Rectal smooth muscle tissue (tissue), 1 donor: ENCODE data around the gene OLFM1.

Source experiments
- H3K27ac ChIP-seq: one replicate; pipeline ENCODE4 v1.7.0; 2013; ENCODE audit warnings: low read depth, low read length, inconsistent platforms
- H3K27me3 ChIP-seq: one replicate; pipeline ENCODE4 v1.7.0; 2013; ENCODE audit warnings: low read length; ENCODE audit not compliant: control insufficient read depth, insufficient read depth
- H3K36me3 ChIP-seq: one replicate; pipeline ENCODE4 v1.7.0; 2013; ENCODE audit warnings: low read length; ENCODE audit not compliant: control insufficient read depth, insufficient read depth
- H3K4me1 ChIP-seq: one replicate; pipeline ENCODE4 v1.7.0; 2013; ENCODE audit warnings: low read length; ENCODE audit not compliant: control insufficient read depth, insufficient read depth
- H3K4me3 ChIP-seq: one replicate; pipeline ENCODE4 v1.7.0; 2013; ENCODE audit warnings: low read length
- H3K9ac ChIP-seq: one replicate; pipeline ENCODE4 v1.7.0; 2013; ENCODE audit warnings: low read length

OLFM1 gene

DNA sequence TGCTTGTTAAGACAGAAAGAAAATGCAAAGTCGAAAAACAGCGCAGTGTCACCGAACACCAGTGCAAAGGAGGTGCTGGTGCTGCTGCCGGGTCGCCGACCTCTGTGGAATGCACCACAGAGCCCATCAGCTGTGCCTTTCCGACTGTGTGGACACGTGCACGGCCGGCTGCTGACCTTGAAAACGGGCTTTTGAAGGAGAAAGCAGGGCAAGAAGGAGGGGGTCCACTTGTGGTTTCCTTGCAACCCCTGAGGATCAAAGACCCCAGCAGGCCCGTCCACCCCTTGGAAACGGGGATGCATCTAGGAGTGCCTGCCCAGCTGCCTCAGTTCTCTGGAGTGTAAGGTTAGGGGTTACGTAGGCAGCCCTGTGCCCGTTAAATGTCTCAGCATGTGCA, 6.2 kb upstream of the OLFM1 start:
- Histone ChIP-seq H3K4me3 (no peak overlapping the region), H3K27me3 (peaks cover 4% of the 10 kb centered on the region), H3K36me3 (no peaks in the 10 kb centered on the region), H3K4me1 (no peaks in the 10 kb centered on the region), H3K27ac (no peak overlapping the region), H3K9ac (no peak overlapping the region)

DNA sequence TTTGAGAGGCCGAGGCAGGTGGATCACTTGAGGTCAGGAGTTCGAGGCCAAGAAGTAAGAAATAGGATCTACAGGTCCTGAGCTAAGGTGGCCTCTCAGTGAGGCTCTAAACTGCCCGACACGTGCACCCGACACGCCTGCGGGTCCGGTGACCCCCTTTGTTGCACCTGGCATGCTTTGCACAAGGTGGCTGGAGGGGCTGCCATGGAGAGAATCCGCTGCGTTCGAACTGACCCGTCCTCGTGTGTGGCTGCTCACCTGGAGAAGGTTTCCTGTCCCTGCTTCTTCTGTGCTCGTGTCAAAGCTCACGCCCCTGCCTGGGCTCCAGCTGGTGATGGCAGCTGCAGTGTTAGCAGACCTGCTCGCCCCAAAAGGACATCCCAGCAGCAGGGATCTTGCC, 5.7 kb upstream of the OLFM1 start:
- H3K4me1 ChIP-seq, result no peaks in the 10 kb centered on the region
- no peak overlapping the region for H3K9ac ChIP-seq
- no peak overlapping the region for H3K27ac ChIP-seq
- no peaks in the 10 kb centered on the region for H3K36me3 ChIP-seq
- H3K27me3 ChIP-seq, result peaks cover 4% of the 10 kb centered on the region
- no peak overlapping the region for H3K4me3 ChIP-seq

DNA sequence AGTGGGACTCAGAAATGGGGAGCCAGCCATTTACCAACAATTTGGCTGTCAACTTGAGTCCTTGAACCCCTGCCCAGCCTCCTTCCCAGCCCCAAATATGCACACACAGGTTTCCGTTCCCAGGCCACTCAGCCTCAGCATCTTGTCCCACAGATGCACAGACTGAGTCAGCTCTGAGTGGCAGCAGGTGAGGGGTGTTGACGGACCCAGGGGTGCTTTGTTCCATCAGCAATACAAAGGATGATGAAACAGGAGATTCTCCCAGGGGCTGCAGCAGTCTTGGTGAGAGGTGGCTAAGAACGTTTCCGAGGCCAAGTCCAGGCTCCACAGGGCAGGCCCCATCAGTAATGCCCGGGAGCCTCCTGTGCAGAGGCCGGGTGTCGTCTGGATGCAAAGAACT, 4.9 kb upstream of the OLFM1 start:
- Histone ChIP-seq H3K27ac (no peak overlapping the region), H3K9ac (no peak overlapping the region), H3K36me3 (no peaks in the 10 kb centered on the region), H3K4me3 (no peak overlapping the region), H3K4me1 (peaks cover 3% of the 10 kb centered on the region), H3K27me3 (peaks cover 4% of the 10 kb centered on the region)

DNA sequence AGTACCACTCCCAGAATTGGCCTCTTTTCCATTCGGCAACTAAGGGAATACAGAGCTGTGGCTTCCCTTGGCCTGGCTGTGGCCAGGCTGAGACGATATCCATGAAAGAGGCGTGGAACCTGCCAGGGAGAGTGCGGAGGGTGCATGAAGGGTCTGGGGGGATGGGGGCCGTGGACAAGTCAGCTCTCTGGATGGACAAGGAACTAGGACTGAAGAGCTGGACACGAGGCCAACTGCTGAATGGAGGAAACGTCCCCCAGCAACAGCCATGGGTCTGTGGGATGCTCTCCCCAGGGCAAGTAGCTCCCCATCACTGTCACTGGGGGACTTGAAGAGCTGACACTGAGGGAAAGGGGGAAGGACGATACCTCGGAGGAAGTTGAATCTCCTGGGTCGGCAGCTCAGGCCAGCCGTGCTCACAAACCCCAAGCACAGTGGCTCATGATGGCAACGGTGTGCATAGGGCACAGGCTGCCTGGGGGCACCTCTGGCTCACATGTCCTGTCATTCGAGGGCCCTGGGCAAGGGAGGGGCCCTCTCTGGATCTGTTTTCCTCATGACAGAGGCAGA, 4.1 kb upstream of the OLFM1 start:
- Histone ChIP-seq H3K27ac (no peak overlapping the region), H3K9ac (no peak overlapping the region)

DNA sequence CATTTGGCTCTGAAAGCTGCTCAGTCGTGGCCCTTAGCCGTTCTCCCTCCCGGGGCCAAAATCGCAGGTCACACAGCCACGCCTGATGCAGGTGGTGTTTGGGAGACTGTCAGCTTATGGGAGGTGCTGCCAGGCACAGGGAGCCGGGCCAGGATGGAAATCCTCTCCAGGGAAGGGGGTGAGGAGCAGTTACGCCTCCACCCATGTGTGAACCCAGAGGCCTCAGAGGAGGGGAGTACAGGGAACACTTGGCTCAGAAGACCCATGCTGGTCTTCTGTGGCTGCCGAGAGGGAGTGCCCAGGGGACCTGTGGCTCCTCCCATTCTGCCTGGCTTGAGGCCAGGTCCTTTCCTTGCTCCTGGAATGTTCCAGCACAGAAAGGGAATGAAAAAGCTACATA, 3.6 kb upstream of the OLFM1 start:
- Histone ChIP-seq H3K4me3 (no peak overlapping the region), H3K9ac (no peak overlapping the region), H3K4me1 (peaks cover 3% of the 10 kb centered on the region), H3K27ac (no peak overlapping the region), H3K27me3 (peaks cover 6% of the 10 kb centered on the region), H3K36me3 (no peaks in the 10 kb centered on the region)

More for the DNA sequence above, 4.1 kb upstream of the OLFM1 start:
- Histone ChIP-seq H3K36me3 (no peaks in the 10 kb centered on the region), H3K4me1 (peaks cover 3% of the 10 kb centered on the region), H3K4me3 (no peak overlapping the region), H3K27me3 (peaks cover under 1% of the 10 kb centered on the region)

DNA sequence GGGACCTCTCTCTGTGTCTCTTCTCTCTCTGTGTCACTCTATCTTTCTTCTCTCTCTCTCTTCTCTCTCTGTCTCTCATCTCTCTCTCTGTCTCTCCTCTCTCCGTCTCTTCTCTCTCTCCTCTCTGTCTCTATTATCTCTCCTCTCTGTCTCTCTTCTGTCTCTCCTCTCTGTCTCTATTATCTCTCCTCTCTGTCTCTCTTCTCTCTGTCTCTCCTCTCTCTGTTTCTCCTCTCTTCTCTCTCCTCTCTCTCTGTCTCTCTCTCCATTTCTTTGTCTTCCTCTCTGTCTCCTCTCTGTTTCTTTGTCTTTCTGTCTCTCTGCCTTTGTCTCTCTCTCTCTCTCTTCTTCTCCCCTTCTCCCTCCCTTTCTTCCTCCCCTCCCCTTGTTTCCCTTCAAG, 3.2 kb upstream of the OLFM1 start:
- H3K9ac ChIP-seq, result no peak overlapping the region
- no peaks in the 10 kb centered on the region for H3K36me3 ChIP-seq
- peaks cover 9% of the 10 kb centered on the region for H3K27me3 ChIP-seq
- H3K27ac ChIP-seq, result no peak overlapping the region
- H3K4me3 ChIP-seq, result no peak overlapping the region
- H3K4me1 ChIP-seq, result peaks cover 3% of the 10 kb centered on the region

DNA sequence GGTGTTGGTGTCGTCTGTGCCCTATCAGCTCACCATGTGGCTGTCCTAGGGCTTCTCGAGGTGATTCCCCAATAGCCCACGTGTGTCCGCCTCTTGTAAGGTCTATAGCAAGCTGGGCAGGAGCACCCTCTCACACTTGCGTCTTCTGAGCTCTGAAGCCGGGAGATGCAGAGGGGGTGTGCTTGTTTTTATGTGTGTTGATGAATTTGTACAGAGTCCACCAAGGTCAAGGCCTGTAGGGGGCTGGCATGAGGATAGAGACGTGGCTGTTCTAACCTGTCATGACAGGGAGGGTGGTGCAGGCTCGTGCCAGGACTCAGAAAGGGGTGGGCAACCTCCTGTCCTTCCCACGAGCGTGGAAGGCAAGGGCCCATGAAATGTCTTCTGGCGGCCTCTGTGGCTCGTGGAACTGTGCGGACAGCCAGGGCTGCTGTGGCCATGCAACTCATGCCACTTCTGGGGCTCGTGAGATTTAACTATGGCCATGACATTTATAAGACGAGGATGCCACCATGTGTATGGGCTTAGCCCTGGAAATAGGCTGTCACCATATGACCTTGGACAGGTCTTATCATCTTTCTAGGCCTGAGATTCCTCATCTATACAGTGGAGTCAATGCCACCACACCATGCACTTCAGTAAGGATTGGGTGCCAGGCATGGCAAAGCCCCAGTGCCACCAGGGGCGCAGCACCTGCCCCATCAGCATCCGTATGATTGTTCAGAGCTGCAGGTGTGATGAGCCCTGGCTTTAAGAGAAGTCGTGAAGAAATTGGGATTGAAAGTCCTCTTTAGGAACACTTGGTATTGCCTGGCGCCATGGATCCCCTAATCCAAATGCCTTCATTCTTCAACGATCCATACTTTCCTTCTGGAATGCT, 2.3 kb upstream of the OLFM1 start:
- Histone ChIP-seq H3K9ac (no peak overlapping the region), H3K36me3 (no peaks in the 10 kb centered on the region), H3K27ac (no peak overlapping the region), H3K4me1 (peaks cover 3% of the 10 kb centered on the region), H3K4me3 (no peak overlapping the region), H3K27me3 (peaks cover 14% of the 10 kb centered on the region)

DNA sequence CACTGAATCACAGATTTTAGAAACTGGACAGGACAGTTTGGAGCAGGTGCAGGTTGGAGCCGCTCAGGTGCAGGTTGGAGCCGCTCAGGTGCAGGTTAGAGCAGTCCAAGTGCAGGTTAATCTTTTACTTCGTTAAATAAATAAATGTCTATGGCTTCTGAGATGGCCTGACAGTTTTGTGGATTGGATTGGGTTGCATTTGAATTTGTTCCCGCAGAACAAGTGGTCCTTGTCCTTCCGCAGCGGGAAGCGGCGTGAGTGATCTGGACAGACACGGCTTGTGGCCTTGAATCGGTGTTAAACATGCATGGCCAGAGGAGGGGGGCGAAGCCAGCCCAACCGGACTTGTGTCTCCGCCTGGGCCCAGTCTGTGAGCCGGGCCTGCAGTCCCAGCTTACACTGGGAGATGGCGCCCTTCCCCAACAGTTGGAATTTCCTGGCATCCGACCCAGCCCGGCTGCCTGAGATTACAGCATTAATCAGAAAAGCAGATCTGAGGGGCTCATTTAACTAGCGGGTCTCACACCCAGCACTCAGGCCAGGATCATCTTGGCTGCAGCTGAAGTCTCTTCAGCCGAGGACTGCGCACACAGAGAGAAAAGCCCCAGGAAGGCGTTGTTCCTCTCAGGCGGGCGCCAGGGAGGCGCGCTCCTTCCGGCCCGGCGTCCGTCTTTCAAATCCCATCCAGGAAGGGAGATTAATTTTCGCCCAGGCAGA, 1.5 kb upstream of the OLFM1 start:
- peaks cover 18% of the 10 kb centered on the region for H3K27me3 ChIP-seq
- H3K27ac ChIP-seq, result no peak overlapping the region
- H3K4me1 ChIP-seq, result peaks cover 3% of the 10 kb centered on the region
- no peaks in the 10 kb centered on the region for H3K36me3 ChIP-seq
- H3K9ac ChIP-seq, result no peak overlapping the region
- peak overlapping the region; percentile 44 for H3K4me3 ChIP-seq

DNA sequence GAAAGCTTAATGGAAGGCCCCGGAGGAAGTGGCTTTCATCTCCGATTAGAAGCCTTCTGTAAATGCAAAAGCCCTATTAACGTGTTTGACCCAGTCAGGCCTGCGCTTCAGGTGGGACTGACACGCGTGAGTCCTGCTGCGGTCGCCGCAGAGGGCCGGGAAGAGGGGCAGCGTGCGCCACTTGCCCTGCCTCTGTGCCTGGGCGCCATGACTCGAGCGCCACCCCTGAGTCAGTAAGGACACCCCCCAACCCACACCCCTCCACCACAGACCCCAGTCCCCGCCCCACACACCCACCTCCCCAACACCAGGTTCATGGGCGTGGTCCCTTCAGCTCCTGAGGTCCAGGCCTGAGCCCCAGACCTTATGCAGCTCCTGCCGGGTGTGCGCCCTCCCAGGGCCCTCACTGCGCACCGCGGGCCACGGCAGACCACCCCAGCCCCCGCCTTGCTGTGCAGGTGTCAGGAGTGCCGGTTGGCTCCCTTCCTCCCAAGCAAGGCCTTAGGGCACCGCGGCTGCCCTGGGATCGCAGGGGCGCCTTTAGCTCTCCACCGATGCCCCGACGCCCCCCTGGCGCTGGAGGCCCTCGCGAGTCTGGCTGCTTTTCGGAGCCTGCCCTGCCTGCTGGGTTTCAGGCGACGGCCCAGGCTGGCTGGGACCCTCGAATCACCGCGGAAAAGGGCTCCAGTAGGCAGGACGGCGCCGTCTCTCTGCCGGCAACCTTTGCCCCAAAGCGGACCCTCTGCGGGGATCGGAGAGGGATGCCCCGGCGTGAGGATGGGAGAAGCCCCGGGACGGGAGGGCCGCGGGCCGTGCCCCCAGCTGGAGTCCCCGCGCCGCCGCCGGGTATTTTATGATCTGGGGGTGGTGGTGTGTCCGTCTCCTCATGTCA, 625 bp upstream of the OLFM1 start:
- H3K4me3 ChIP-seq, result peak overlapping the region; percentile 44
- peaks cover 18% of the 10 kb centered on the region for H3K27me3 ChIP-seq
- no peaks in the 10 kb centered on the region for H3K36me3 ChIP-seq
- H3K9ac ChIP-seq, result no peak overlapping the region
- H3K27ac ChIP-seq, result no peak overlapping the region
- H3K4me1 ChIP-seq, result peaks cover 3% of the 10 kb centered on the region

DNA sequence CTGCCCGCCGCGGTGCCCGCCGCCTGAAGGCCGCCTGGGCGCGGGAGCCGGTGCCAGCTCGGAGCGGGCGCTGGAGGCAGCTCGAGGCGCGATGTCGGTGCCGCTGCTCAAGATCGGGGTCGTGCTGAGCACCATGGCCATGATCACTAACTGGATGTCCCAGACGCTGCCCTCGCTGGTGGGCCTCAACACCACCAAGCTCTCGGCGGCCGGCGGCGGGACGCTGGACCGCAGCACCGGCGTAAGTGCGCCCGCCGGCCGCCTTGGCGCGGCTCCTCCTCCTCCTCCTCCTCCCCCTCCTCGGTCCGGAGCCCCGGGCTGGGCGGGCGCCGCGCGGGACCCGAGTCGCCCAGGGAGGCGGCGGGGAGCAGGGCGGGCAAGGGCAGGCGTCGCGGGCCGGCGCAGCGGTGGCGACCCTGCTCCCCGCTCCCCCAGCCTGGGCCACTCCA, 455 bp downstream of the OLFM1 start:
- Histone ChIP-seq H3K4me3 (peak overlapping the region; percentile 40), H3K27ac (no peak overlapping the region), H3K9ac (no peak overlapping the region), H3K4me1 (peaks cover 3% of the 10 kb centered on the region), H3K27me3 (peaks cover 18% of the 10 kb centered on the region), H3K36me3 (no peaks in the 10 kb centered on the region)

DNA sequence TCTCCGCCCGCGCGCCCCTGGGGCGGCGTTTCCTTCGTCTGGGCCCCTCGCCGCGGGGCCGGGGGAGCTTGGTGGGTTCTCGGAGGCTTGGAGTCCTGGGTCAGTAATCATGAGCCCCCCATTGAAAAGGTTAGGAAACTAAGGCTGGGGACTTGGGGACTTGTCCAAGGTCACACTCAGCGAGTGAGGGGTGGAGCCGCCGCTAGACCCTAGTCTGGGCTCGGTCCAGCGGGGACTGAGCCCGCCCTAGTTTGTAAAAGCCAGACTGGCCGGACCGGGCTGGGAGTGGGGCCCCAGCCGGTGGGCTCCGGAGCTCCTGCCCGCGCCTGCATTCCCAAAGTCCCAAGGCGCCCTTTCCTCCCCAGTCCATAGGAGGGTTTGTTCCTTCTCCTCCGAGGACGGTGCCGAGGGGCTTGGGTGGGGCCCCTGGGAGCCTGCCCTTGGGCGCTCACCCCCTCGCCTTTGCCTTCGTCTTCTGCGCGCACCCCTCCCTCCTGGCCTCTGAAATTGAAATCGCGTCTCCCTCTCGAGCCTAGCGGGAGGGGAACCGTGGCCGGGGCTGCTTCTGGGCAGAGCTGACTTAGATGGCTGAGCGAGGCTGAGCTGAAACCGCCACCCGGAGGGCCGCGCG, 995 bp downstream of the OLFM1 start:
- no peak overlapping the region for H3K27ac ChIP-seq
- H3K9ac ChIP-seq, result no peak overlapping the region
- peaks cover 3% of the 10 kb centered on the region for H3K4me1 ChIP-seq
- H3K27me3 ChIP-seq, result peaks cover 18% of the 10 kb centered on the region
- no peak overlapping the region for H3K4me3 ChIP-seq
- H3K36me3 ChIP-seq, result no peaks in the 10 kb centered on the region
